Peyer's patch (tissue), 4 donors: Measurements from ENCODE around the gene PALD1. TPM values are rescaled to one million over a fixed set of nuclear protein-coding genes. Genes with fewer than 3 reads are reported as not detected.

Experiments
- DNase-seq, 3 donors: peaks; one replicate each; pipeline ENCODE4 v3.0.0-alpha.2; 2017 to 2019
- H3K27ac ChIP-seq, 4 donors: fragments of 200-600 bp; sonication (generic); one replicate each; pipeline ENCODE4 v1.5.1; 2016 to 2019
- H3K27me3 ChIP-seq, 2 donors: fragments of 200-600 bp; sonication (generic); one replicate each; pipeline ENCODE4 v1.5.1; 2019
- H3K36me3 ChIP-seq, 3 donors: fragments of 200-600 bp; sonication (generic); one replicate each; pipeline ENCODE4 v1.5.1; 2016 to 2019
- H3K4me1 ChIP-seq, 4 donors: fragments of 200-600 bp; sonication (generic); one replicate each; pipeline ENCODE4 v1.5.1; 2016 to 2019
- H3K4me3 ChIP-seq, 4 donors: fragments of 200-600 bp; sonication (generic); 1 replicate in 3 of 4; 2 replicates in 1 of 4; pipeline ENCODE4 v1.5.1; 2016 to 2019; ENCODE audit warnings: mild to moderate bottlenecking in 1 of 4
- H3K9me3 ChIP-seq, 4 donors: fragments of 200-600 bp; sonication (generic); one replicate each; pipeline ENCODE4 v1.5.1; 2016 to 2019; ENCODE audit warnings: mild to moderate bottlenecking in 1 of 4
- POLR2A ChIP-seq, 2 donors: fragments of 450-650 bp; IDR thresholded peaks; one replicate each; pipeline ENCODE4 v1.5.1; 2017; ENCODE audit warnings: antibody characterized with exemption in 2 of 2, mild to moderate bottlenecking in 2 of 2, moderate library complexity in 2 of 2
- total RNA-seq, 4 donors: library from RNA; depleted of rRNA; stranded (reverse); fragments of >200 nt; gene quantifications; one replicate each; pipeline ENCODE4 v1.1.0, GENCODE V29; 2016
- TF ChIP-seq, protein P1 (sequence below), 6 experiments: fragments of 450-650 bp in 4 of 6; fragments of 200-600 bp in 2 of 6; sonication (generic) in 1 of 6; IDR thresholded peaks; one replicate each; pipeline ENCODE4 v1.5.1; 2017 to 2019; ENCODE audit warnings: antibody characterized with exemption in 6 of 6, mild to moderate bottlenecking in 3 of 6, moderate library complexity in 1 of 6

PALD1 gene
- total RNA-seq, 4 donors from 2014 or later, result 1.2 to 15.7 (median 3.6) TPM

- H3K4me3 ChIP-seq, result no peak overlapping the region
- peak in 1 of 3 donors; percentile 14 for DNase-seq
- no peaks in the 10 kb centered on the region for H3K36me3 ChIP-seq
- H3K27ac ChIP-seq, result no peak overlapping the region
- H3K4me1 ChIP-seq, result peaks cover 0 to 7% (median 0%) of the 10 kb centered on the region in 4 donors
- TF ChIP-seq, protein P1, sequence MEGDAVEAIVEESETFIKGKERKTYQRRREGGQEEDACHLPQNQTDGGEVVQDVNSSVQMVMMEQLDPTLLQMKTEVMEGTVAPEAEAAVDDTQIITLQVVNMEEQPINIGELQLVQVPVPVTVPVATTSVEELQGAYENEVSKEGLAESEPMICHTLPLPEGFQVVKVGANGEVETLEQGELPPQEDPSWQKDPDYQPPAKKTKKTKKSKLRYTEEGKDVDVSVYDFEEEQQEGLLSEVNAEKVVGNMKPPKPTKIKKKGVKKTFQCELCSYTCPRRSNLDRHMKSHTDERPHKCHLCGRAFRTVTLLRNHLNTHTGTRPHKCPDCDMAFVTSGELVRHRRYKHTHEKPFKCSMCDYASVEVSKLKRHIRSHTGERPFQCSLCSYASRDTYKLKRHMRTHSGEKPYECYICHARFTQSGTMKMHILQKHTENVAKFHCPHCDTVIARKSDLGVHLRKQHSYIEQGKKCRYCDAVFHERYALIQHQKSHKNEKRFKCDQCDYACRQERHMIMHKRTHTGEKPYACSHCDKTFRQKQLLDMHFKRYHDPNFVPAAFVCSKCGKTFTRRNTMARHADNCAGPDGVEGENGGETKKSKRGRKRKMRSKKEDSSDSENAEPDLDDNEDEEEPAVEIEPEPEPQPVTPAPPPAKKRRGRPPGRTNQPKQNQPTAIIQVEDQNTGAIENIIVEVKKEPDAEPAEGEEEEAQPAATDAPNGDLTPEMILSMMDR (IDR thresholded peaks at IDR 0.05), result no peak
- TF ChIP-seq POLR2A (IDR thresholded peaks at IDR 0.05), result no peak
- no peaks in the 10 kb centered on the region for H3K9me3 ChIP-seq
- H3K27me3 ChIP-seq, result no peaks in the 10 kb centered on the region
These were observed 108.6 kb downstream of the PALD1 start for GRCh38 chr10:70587045-70587658.

GRCh38 chr10:70588255-70588654, 109.7 kb downstream of the PALD1 start:
- DNase-seq, result peak in 1 of 3 donors; percentile 3
- Histone ChIP-seq H3K27me3 (no peaks in the 10 kb centered on the region), H3K4me3 (no peak overlapping the region), H3K9me3 (no peaks in the 10 kb centered on the region), H3K36me3 (no peaks in the 10 kb centered on the region), H3K27ac (no peak overlapping the region), H3K4me1 (peaks cover 0 to 7% (median 0%) of the 10 kb centered on the region in 4 donors)
- TF ChIP-seq POLR2A (IDR thresholded peaks at IDR 0.05), result no peak
- TF ChIP-seq, protein P1 (IDR thresholded peaks at IDR 0.05), result no peak

GRCh38 chr10:70588859-70589570, 110.4 kb downstream of the PALD1 start:
- TF ChIP-seq, protein P1 (IDR thresholded peaks at IDR 0.05), result no peak
- TF ChIP-seq POLR2A (IDR thresholded peaks at IDR 0.05), result no peak

GRCh38 chr10:70589762-70590654, 111.4 kb downstream of the PALD1 start:
- peak overlapping the region in 2 of 4 donors; percentile 13 to 52 for H3K27ac ChIP-seq
- no peaks in the 10 kb centered on the region for H3K27me3 ChIP-seq
- peak in 2 of 3 donors; percentile 14 to 55 for DNase-seq

More at GRCh38 chr10:70588859-70589570, 110.4 kb downstream of the PALD1 start:
- Histone ChIP-seq H3K4me1 (peaks cover 0 to 7% (median 0%) of the 10 kb centered on the region in 4 donors), H3K36me3 (no peaks in the 10 kb centered on the region), H3K4me3 (no peak overlapping the region), H3K9me3 (no peaks in the 10 kb centered on the region), H3K27ac (peak overlapping the region in 2 of 4 donors; percentile 13 to 52), H3K27me3 (no peaks in the 10 kb centered on the region)
- DNase-seq, result peak in 2 of 3 donors; percentile 4 to 19

More at GRCh38 chr10:70589762-70590654, 111.4 kb downstream of the PALD1 start:
- H3K9me3 ChIP-seq, result no peaks in the 10 kb centered on the region
- no peaks in the 10 kb centered on the region for H3K36me3 ChIP-seq
- no peak for TF ChIP-seq POLR2A (IDR thresholded peaks at IDR 0.05)
- TF ChIP-seq, protein P1 (IDR thresholded peaks at IDR 0.05), result no peak
- no peak overlapping the region for H3K4me3 ChIP-seq
- H3K4me1 ChIP-seq, result peaks cover 0 to 7% (median 0%) of the 10 kb centered on the region in 4 donors
